B cell (primary cell): ENCODE data around the gene MIPOL1. TPM values are rescaled to one million over a fixed set of nuclear protein-coding genes. Genes with fewer than 3 reads are reported as not detected.

Experiments used
- ATAC-seq: fragments of 200-7000 bp; cut with Tn5 transposase; one replicate; pipeline ENCODE4 v1.10.0; 2021; ENCODE audit warnings: low read depth, mild to moderate bottlenecking, moderate number of reproducible peaks, moderate library complexity
- CTCF ChIA-PET: fragments of 350-600 bp; sonication (Branson Sonifier 250); formaldehyde crosslinking; loops from one replicate; lab custom pipeline; 2021; ENCODE audit warnings: antibody characterized with exemption, inconsistent platforms; lab: Charles Lee
- POLR2A ChIA-PET: fragments of 350-600 bp; sonication (Branson Sonifier 250); formaldehyde crosslinking; loops from one replicate; lab custom pipeline; 2021; ENCODE audit warnings: antibody characterized with exemption; lab: Charles Lee
- DNase-seq: peaks from one replicate; pipeline ENCODE4 v3.0.0; 2013
- H2AFZ ChIP-seq: 2 replicates; pipeline ENCODE4 v1.6.1; 2012; ENCODE audit warnings: mild to moderate bottlenecking, low read depth, low read length; ENCODE audit not compliant: insufficient read depth, poor library complexity, severe bottlenecking
- H3K27ac ChIP-seq, 2 donors: 1 replicate in 1 of 2; 2 replicates in 1 of 2; pipeline ENCODE4 v1.5.1; 2012 to 2013; ENCODE audit warnings: low read length in 2 of 2, mild to moderate bottlenecking in 2 of 2, moderate library complexity in 1 of 2
- H3K27me3 ChIP-seq, 4 experiments: fragments of 200-600 bp in 1 of 4; sonication (generic) in 1 of 4; replicated peaks in 1 of 4; 1 replicate in 2 of 4; 2 replicates in 2 of 4; pipeline versions ENCODE4 v1.6.1 to v1.7.0; 2013 to 2016; ENCODE audit warnings: low read length in 3 of 4, mild to moderate bottlenecking in 2 of 4, mixed read lengths in 1 of 4, moderate library complexity in 1 of 4; ENCODE audit not compliant: insufficient read depth in 4 of 4, control insufficient read depth in 3 of 4; ENCODE audit errors: control extremely low read depth in 1 of 4
- H3K36me3 ChIP-seq, 2 experiments: replicated peaks in 1 of 2; 1 replicate in 1 of 2; 2 replicates in 1 of 2; pipeline versions ENCODE4 v1.6.1 to v1.7.1; 2013; ENCODE audit warnings: low read length in 1 of 2; ENCODE audit not compliant: insufficient read depth in 2 of 2, control insufficient read depth in 1 of 2; ENCODE audit errors: control extremely low read depth in 1 of 2, extremely low read depth in 1 of 2
- H3K4me1 ChIP-seq, 2 donors: fragments of 200-600 bp in 1 of 2; sonication (generic) in 1 of 2; 1 replicate in 1 of 2; 2 replicates in 1 of 2; pipeline versions ENCODE4 v1.5.1 to v1.6.1; 2013 to 2017; ENCODE audit warnings: low read length in 2 of 2; ENCODE audit not compliant: control insufficient read depth in 2 of 2, insufficient read depth in 2 of 2
- H3K4me2 ChIP-seq: replicated peaks from 2 replicates; pipeline ENCODE3; 2012; ENCODE audit warnings: mild to moderate bottlenecking, low read depth, low read length; ENCODE audit not compliant: poor library complexity, severe bottlenecking
- H3K4me3 ChIP-seq, 5 experiments: fragments of 200-600 bp in 1 of 5; sonication (generic) in 1 of 5; 1 replicate in 3 of 5; 2 replicates in 2 of 5; pipeline versions ENCODE4 v1.5.1 to v1.7.0; 2011 to 2016; ENCODE audit warnings: low read length in 4 of 5, mild to moderate bottlenecking in 4 of 5, low read depth in 2 of 5, control low read depth in 1 of 5, moderate library complexity in 1 of 5; ENCODE audit not compliant: insufficient read depth in 1 of 5; ENCODE audit errors: control extremely low read depth in 1 of 5, extremely low read depth in 1 of 5
- H3K79me2 ChIP-seq: fragments of 200-600 bp; sonication (generic); one replicate; pipeline ENCODE4 v1.6.0; 2016; ENCODE audit warnings: low read length; ENCODE audit not compliant: control insufficient read depth, insufficient read depth
- H3K9ac ChIP-seq: fragments of 200-600 bp; sonication (generic); 2 replicates; pipeline ENCODE4 v1.6.1; 2017; ENCODE audit warnings: mild to moderate bottlenecking, low read length, moderate library complexity
- H3K9me3 ChIP-seq, 3 donors: one replicate each; pipeline versions ENCODE4 v1.6.1 to v1.7.1; 2013; ENCODE audit warnings: low read length in 2 of 3; ENCODE audit not compliant: control insufficient read depth in 2 of 3, insufficient read depth in 1 of 3; ENCODE audit errors: control extremely low read depth in 1 of 3
- H4K20me1 ChIP-seq: 2 replicates; pipeline ENCODE4 v1.6.0; 2012; ENCODE audit warnings: mild to moderate bottlenecking, low read length; ENCODE audit not compliant: insufficient read depth, control insufficient read depth, poor library complexity, severe bottlenecking
- H3K27ac Mint-ChIP-seq: one replicate; pipeline ENCODE4 v1.8.0; 2021; ENCODE audit warnings: mixed read lengths
- H3K27me3 Mint-ChIP-seq: one replicate; pipeline ENCODE4 v1.8.0; 2021; ENCODE audit warnings: mixed read lengths
- H3K4me1 Mint-ChIP-seq: one replicate; pipeline ENCODE4 v1.8.0; 2021; ENCODE audit warnings: mixed read lengths
- H3K4me3 Mint-ChIP-seq: one replicate; pipeline ENCODE4 v1.8.0; 2021; ENCODE audit warnings: mixed read lengths
- H3K9me3 Mint-ChIP-seq: one replicate; pipeline ENCODE4 v1.8.0; 2022; ENCODE audit warnings: mixed read lengths; ENCODE audit not compliant: insufficient read depth
- CTCF ChIP-seq: fragments of 200-600 bp; IDR thresholded peaks from one replicate; pipeline ENCODE4 v1.8.0; 2022; ENCODE audit warnings: antibody characterized with exemption, mild to moderate bottlenecking
- EZH2 ChIP-seq: IDR thresholded peaks from 2 replicates; pipeline ENCODE4 v1.6.1; 2012; ENCODE audit warnings: borderline replicate concordance, low read depth, mild to moderate bottlenecking, moderate library complexity, low read length; ENCODE audit not compliant: insufficient read depth, poor library complexity, severe bottlenecking
- WGBS: methylation state at CpG from one replicate; pipeline ENCODE4 v1.1.5; 2013; ENCODE audit warnings: missing lambda C conversion rate; ENCODE audit not compliant: insufficient coverage; 5-methylcytosine and 5-hydroxymethylcytosine counted together
- intact Hi-C: fragments of 100-400 bp; cut with micrococcal nuclease; formaldehyde crosslinking; loops from one replicate; pipeline ENCODE4 v1.10.0; 2022
- polyA plus RNA-seq: library from polyadenylated mRNA; depleted of rRNA; stranded (reverse); fragments of >200 nt; gene quantifications from 2 replicates; pipeline ENCODE4 v1.2.3, GENCODE V29; 2012
- total RNA-seq, 2 donors: library from RNA; stranded (reverse); fragments of 120-200 nt in 1 of 2; gene quantifications; 1 replicate in 1 of 2; 2 replicates in 1 of 2; pipeline versions ENCODE4 v1.2.3 to v1.2.4, GENCODE V29; 2013 to 2022

MIPOL1 gene
- total and polyA plus RNA-seq, 2 donors (not counting 1 experiment from before 2014, with no cell fraction given): 0.17 TPM; not detected in 1

GRCh38 chr14:37464192-37464858, 266.6 kb downstream of the MIPOL1 start:
- no peaks in the 10 kb centered on the region for H3K4me1 ChIP-seq
- H3K4me2 ChIP-seq: no peak overlapping the region
- DNase-seq (no peak), ATAC-seq (no peak)
- no peaks in the 10 kb centered on the region for H3K36me3 ChIP-seq
- no CpG with 5 or more reads among the region's 3 CpGs for WGBS
- no peak overlapping the region for H3K4me3 ChIP-seq
- intact Hi-C loops: no loop called here
- H2AFZ ChIP-seq: no peak overlapping the region
- H3K9ac ChIP-seq: no peak overlapping the region
- no peaks in the 10 kb centered on the region for H3K27me3 ChIP-seq
- no peak for TF ChIP-seq CTCF
- TF ChIP-seq EZH2: no peak
- peaks cover 0 to 6% (median 0%) of the 10 kb centered on the region in 3 donors for H3K9me3 ChIP-seq
- no peaks in the 10 kb centered on the region for H4K20me1 ChIP-seq
- ChIA-PET POLR2A (no interaction called here), CTCF (no interaction called here)
- no peak overlapping the region for H3K4me3 Mint-ChIP-seq
- H3K9me3 Mint-ChIP-seq: peaks cover 12% of the 10 kb centered on the region
- H3K79me2 ChIP-seq: no peaks in the 10 kb centered on the region
- H3K27me3 Mint-ChIP-seq: no peaks in the 10 kb centered on the region
- no peaks in the 10 kb centered on the region for H3K4me1 Mint-ChIP-seq
- H3K27ac ChIP-seq: no peak overlapping the region
- H3K27ac Mint-ChIP-seq: no peak overlapping the region

GRCh38 chr14:37466003-37466622, 268.4 kb downstream of the MIPOL1 start:
- H3K9ac ChIP-seq: no peak overlapping the region

More at GRCh38 chr14:37466003-37466622, 268.4 kb downstream of the MIPOL1 start:
- H3K27ac Mint-ChIP-seq: no peak overlapping the region
- ChIA-PET CTCF (no interaction called here), POLR2A (no interaction called here)
- H3K4me1 ChIP-seq: no peaks in the 10 kb centered on the region
- H3K79me2 ChIP-seq: no peaks in the 10 kb centered on the region
- no peak overlapping the region for H3K4me3 Mint-ChIP-seq
- no peak overlapping the region for H2AFZ ChIP-seq
- H3K27ac ChIP-seq: no peak overlapping the region
- no peaks in the 10 kb centered on the region for H3K27me3 Mint-ChIP-seq
- H3K36me3 ChIP-seq: no peaks in the 10 kb centered on the region
- H3K4me1 Mint-ChIP-seq: no peaks in the 10 kb centered on the region
- ATAC-seq (no peak), DNase-seq (no peak)
- H3K4me3 ChIP-seq: no peak overlapping the region
- H4K20me1 ChIP-seq: no peaks in the 10 kb centered on the region
- peaks cover 0 to 7% (median 0%) of the 10 kb centered on the region in 3 donors for H3K9me3 ChIP-seq
- no peaks in the 10 kb centered on the region for H3K27me3 ChIP-seq
- peaks cover 12% of the 10 kb centered on the region for H3K9me3 Mint-ChIP-seq
- TF ChIP-seq CTCF (no peak), EZH2 (no peak)
- no peak overlapping the region for H3K4me2 ChIP-seq
- intact Hi-C loops: no loop called here
